SH-SY5Y (cell line): ENCODE results near the gene MT1M.

Experiments used
- GATA2 ChIP-seq: IDR thresholded peaks from 2 replicates; pipeline ENCODE4 v1.6.1; 2011; ENCODE audit warnings: mild to moderate bottlenecking, low read depth, low read length
- GATA3 ChIP-seq: IDR thresholded peaks from 2 replicates; pipeline ENCODE4 v1.6.1; 2011; ENCODE audit warnings: low read depth, mild to moderate bottlenecking, low read length, moderate library complexity

DNA sequence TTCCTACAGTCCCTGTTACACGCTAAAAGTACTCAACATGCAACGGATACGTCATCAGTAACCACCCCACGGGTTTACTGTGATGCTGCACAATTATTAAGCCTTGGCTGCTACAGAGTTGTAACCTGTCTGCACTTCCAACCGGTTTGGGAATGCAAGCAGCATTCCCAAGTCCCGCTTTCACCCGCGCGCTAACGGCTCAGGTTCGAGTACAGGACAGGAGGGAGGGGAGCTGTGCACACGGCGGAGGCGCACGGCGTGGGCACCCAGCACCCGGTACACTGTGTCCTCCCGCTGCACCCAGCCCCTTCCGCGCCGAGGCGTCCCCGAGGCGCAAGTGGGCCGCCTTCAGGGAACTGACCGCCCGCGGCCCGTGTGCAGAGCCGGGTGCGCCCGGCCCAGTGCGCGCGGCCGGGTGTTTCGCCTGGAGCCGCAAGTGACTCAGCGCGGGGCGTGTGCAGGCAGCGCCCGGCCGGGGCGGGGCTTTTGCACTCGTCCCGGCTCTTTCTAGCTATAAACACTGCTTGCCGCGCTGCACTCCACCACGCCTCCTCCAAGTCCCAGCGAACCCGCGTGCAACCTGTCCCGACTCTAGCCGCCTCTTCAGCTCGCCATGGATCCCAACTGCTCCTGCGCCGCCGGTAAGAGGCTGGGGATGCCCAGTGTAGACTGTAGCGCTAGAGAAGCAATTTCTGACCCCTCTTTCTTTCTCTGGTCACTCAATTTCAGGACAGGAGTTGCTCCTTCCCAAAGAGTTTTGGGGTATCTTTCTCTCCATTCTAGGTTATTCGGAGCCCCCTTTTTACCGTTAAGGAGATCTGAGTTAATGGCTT, 24.2 kb upstream of the MT1M start, which contains the start of gene MT2A:
- TF ChIP-seq GATA3, result no peak
- no peak for TF ChIP-seq GATA2
